ENCODE results near the gene RNF150.
"Not testable (repeated sequence)": the region's sequence is repeated elsewhere in the genome, so short reads cannot be mapped to it uniquely, and the experiment has no call there.

RNF150 gene

DNA sequence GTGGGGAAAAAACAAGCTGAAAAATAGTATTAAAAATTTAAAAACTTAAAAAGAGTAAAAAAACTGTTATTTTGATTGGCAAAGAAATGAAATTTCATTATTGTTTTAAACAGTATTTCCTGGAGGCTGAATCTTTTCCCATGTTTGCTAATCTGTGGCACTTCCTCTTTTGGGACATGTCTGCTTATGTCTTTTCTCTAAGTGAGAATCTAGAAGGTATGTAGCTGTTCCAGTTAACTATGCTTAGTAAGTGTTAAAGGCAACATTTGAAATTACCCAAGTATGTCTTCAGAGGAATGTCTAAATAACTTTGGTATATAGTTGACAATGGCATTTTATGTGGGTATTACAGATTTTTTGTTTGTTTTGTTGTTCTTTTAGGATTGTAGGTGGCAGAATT is 295.5 kb downstream of the RNF150 start:
- TF ChIP-seq, protein P1, sequence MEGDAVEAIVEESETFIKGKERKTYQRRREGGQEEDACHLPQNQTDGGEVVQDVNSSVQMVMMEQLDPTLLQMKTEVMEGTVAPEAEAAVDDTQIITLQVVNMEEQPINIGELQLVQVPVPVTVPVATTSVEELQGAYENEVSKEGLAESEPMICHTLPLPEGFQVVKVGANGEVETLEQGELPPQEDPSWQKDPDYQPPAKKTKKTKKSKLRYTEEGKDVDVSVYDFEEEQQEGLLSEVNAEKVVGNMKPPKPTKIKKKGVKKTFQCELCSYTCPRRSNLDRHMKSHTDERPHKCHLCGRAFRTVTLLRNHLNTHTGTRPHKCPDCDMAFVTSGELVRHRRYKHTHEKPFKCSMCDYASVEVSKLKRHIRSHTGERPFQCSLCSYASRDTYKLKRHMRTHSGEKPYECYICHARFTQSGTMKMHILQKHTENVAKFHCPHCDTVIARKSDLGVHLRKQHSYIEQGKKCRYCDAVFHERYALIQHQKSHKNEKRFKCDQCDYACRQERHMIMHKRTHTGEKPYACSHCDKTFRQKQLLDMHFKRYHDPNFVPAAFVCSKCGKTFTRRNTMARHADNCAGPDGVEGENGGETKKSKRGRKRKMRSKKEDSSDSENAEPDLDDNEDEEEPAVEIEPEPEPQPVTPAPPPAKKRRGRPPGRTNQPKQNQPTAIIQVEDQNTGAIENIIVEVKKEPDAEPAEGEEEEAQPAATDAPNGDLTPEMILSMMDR (conservative IDR thresholded peaks at IDR 0.05; ENCODE audit: low read length): no peak
- no peak for DNase-seq (ENCODE audit: low read depth)
- no peak overlapping the region for H3K4me3 ChIP-seq (ENCODE audit: low read length)

DNA sequence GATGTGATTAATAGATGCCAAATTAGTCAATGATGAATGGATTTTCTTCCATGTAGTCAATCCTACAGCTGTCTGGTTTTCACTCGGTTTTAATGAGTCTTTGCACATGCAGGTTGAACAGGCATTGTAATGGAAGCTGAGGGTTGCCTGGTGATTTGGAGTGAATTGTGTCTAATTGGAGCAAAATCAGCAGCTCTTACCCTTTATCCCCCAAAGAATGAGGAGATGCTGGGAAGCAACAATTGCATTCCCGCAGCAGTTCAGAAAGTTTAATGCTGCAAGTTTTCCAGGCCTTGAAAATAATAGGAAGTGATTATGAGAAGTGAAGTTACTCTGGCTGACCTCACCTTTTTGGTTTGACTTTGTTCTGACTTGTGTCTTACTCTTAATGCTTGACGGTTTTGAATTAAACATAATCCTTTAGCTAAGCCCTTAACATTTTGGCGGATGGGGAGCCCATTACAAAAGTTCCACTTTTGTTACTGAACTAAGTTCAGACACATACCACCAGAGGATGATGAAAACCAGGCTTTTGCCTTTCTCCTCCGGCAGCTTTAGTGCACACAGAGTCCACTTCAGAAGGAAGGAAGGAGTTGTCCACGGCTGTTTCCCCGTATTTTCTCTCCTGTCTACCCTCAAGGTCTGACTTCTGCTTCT is 298.3 kb downstream of the RNF150 start:
- DNase-seq (ENCODE audit: low read depth): no peak
- H3K4me3 ChIP-seq (ENCODE audit: low read length): no peak overlapping the region
- TF ChIP-seq, protein P1 (conservative IDR thresholded peaks at IDR 0.05; ENCODE audit: low read length): no peak

DNA sequence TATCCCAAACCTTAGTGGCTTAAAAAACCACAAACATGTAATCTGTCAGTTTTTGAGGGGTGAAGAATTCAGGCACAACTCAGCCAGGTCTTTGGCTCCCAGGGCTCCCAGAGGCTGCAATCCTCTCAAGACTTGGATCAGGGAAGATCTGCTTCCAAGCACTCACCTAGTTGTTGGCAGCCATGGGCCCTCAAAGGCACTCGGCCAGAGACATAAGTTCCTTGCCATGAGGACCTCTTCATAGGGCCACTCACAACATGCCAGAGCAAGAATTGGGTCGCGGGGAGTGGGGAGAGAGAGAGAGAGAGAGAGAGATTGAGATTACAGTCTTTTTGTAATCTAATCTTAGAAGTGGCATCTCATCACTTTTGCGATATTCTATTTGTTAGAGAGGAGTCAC is 300.0 kb downstream of the RNF150 start:
- H3K4me3 ChIP-seq (ENCODE audit: low read length): no peak overlapping the region
- TF ChIP-seq, protein P1 (conservative IDR thresholded peaks at IDR 0.05; ENCODE audit: low read length): no peak
- no peak for DNase-seq (ENCODE audit: low read depth)

DNA sequence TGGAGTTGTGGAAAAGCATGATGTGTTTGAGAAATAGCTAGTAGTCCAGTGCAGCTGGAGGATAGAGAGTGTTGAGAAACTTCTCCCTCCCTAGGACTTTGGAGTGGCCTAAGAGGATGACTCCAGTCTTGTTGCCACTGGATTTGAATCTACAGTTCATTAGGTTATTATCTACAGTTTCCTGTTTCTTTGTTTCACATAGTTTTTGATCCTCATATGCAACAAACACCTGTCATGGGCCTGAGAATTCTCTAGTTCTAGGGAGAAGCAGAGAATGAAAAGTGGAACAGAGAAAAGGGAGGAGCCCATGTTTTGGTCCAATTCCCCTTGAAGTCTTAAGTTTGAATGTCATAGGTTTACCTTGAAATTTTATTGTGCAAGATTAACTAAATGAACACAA is 303.4 kb downstream of the RNF150 start:
- TF ChIP-seq, protein P1 (conservative IDR thresholded peaks at IDR 0.05; ENCODE audit: low read length): no peak
- DNase-seq (ENCODE audit: low read depth): no peak
- no peak overlapping the region for H3K4me3 ChIP-seq (ENCODE audit: low read length)

DNA sequence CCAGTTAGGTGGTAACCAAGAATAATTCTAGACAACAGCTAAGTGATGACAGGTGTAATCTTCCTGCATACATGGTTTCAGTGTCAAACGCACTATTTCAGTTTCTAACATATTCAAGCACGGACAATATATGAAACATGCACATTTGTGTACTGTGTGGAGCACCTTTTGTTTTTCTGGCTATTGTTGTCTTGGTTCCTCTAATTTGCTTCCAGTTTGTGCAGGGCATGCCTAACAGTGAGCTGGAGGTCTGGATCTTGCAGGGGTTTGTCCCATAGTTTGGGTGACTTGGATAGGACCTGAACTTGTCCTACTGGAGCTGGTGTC is 306.6 kb downstream of the RNF150 start:
- H3K4me3 ChIP-seq (ENCODE audit: low read length): no peak overlapping the region
- TF ChIP-seq, protein P1 (conservative IDR thresholded peaks at IDR 0.05; ENCODE audit: low read length): no peak
- DNase-seq (ENCODE audit: low read depth): no peak

DNA sequence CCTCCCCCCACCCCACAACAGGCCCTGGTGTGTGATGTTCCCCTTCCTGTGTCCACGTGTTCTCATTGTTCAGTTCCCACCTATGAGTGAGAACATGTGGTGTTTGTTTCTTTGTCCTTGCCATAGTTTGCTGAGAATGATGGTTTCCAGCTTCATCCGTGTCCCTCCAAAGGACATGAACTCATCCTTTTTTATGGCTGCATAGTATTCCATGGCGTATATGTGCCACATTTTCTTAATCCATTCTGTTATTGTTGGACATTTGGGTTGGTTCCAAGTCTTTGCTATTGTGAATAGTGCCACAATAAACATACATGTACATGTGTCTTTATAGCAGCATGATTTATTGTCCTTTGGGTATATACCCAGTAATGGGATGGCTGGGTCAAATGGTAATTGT is 312.7 kb downstream of the RNF150 start:
- H3K4me3 ChIP-seq (ENCODE audit: low read length); DNase-seq (ENCODE audit: low read depth): not testable (repeated sequence)

DNA sequence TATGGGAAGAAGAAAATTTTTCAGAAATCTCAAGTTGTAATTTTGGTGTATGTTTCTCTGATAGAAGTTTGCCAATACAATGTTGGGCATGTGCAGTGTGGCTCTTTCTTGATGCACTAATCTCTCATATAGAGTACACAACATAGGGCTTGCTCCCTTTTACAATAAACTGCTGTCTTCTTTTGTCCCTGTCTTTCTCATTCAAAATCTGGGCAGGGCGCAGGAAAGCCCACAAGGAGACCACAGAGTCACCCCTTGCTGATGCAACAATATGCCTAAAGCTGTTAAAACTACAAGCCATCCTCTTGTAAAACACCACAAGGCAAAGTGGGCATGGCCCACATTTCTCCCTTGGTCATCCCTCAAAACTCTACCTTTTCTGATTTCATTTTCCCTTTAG is 313.7 kb downstream of the RNF150 start:
- H3K4me3 ChIP-seq (ENCODE audit: low read length): no peak overlapping the region
- DNase-seq (ENCODE audit: low read depth): no peak
- TF ChIP-seq, protein P1 (conservative IDR thresholded peaks at IDR 0.05; ENCODE audit: low read length): no peak

DNA sequence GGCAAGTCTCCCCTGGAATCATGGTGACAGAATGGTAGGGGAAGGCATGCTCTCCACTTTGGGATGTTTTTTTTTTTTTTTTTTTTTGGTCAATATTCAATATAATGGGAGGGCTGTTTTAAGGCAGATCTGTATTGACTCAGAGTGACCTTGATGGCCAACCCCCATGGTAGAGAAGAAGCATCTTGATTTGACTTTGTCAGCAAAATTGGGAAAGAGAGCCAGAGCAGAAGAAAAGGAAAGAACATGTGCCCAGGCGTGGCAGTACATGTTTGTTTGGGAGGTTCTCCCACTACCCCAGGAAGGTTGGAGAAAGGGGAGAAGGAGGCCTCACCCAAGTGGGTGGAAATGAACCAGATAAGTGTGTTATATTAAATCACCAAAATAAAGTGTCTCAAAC is 314.8 kb downstream of the RNF150 start:
- DNase-seq (ENCODE audit: low read depth): no peak
- TF ChIP-seq, protein P1 (conservative IDR thresholded peaks at IDR 0.05; ENCODE audit: low read length): no peak
- H3K4me3 ChIP-seq (ENCODE audit: low read length): no peak overlapping the region

Measured in AG10803 (cell line).